ENCODE data around the gene ARID5B. TPM values are rescaled to one million over a fixed set of nuclear protein-coding genes. Genes with fewer than 3 reads are reported as not detected.
"Not testable (repeated sequence)": the region's sequence is repeated elsewhere in the genome, so short reads cannot be mapped to it uniquely, and the experiment has no call there.

ARID5B gene
- total RNA-seq, 1 donor from 2014 or later = 65.1 TPM

GRCh38 chr10:61973906-61974305 lies 72.4 kb downstream of the ARID5B start:
- Mint-ChIP-seq H3K36me3 (ENCODE audit: low read depth) (peaks cover 55% of the 10 kb centered on the region), H3K4me1 (ENCODE audit: low read depth) (peaks cover 66% of the 10 kb centered on the region), H3K27ac (no peak overlapping the region), H3K27me3 (ENCODE audit: insufficient read depth) (no peaks in the 10 kb centered on the region), H3K9me3 (peaks cover 4% of the 10 kb centered on the region), H3K4me3 (no peak overlapping the region)
- intact Hi-C loops (cut with micrococcal nuclease) = no loop called here
- DNase-seq (ENCODE audit: low spot score) = no peak

- Mint-ChIP-seq H3K36me3 (ENCODE audit: low read depth) (peaks cover 50% of the 10 kb centered on the region), H3K27ac (no peak overlapping the region), H3K4me1 (ENCODE audit: low read depth) (peaks cover 57% of the 10 kb centered on the region), H3K9me3 (peaks cover 4% of the 10 kb centered on the region), H3K27me3 (ENCODE audit: insufficient read depth) (no peaks in the 10 kb centered on the region), H3K4me3 (no peak overlapping the region)
- intact Hi-C loops (cut with micrococcal nuclease) = no loop called here
- no peak for DNase-seq (ENCODE audit: low spot score)
These were observed 73.3 kb downstream of the ARID5B start for GRCh38 chr10:61974601-61975390.

GRCh38 chr10:61975391-61975932 lies 74.0 kb downstream of the ARID5B start:
- H3K4me3 Mint-ChIP-seq = no peak overlapping the region
- peaks cover 49% of the 10 kb centered on the region for H3K36me3 Mint-ChIP-seq (ENCODE audit: low read depth)
- no peak overlapping the region for H3K27ac Mint-ChIP-seq
- H3K27me3 Mint-ChIP-seq (ENCODE audit: insufficient read depth) = no peaks in the 10 kb centered on the region
- no peak for DNase-seq (ENCODE audit: low spot score)
- peaks cover 54% of the 10 kb centered on the region for H3K4me1 Mint-ChIP-seq (ENCODE audit: low read depth)
- intact Hi-C loops (cut with micrococcal nuclease) = no loop called here
- peaks cover 4% of the 10 kb centered on the region for H3K9me3 Mint-ChIP-seq

- not testable (repeated sequence) for H3K27ac Mint-ChIP-seq; DNase-seq (ENCODE audit: low spot score); H3K4me3 Mint-ChIP-seq; H3K9me3 Mint-ChIP-seq; H3K27me3 Mint-ChIP-seq (ENCODE audit: insufficient read depth)
- peaks cover 58% of the 10 kb centered on the region for H3K36me3 Mint-ChIP-seq (ENCODE audit: low read depth)
- intact Hi-C loops (cut with micrococcal nuclease) = loop anchor here (1.0 kb wide), 1 partner anchor 10 kb away; no protein-coding TSS in a partner anchor
- peaks cover 55% of the 10 kb centered on the region for H3K4me1 Mint-ChIP-seq (ENCODE audit: low read depth)
These were observed 75.6 kb downstream of the ARID5B start for GRCh38 chr10:61976951-61977721.

- intact Hi-C loops (cut with micrococcal nuclease) = no loop called here
- Mint-ChIP-seq H3K4me1 (ENCODE audit: low read depth) (peaks cover 56% of the 10 kb centered on the region), H3K36me3 (ENCODE audit: low read depth) (peaks cover 60% of the 10 kb centered on the region), H3K27ac (no peak overlapping the region), H3K27me3 (ENCODE audit: insufficient read depth) (no peaks in the 10 kb centered on the region), H3K4me3 (no peak overlapping the region), H3K9me3 (peaks cover 4% of the 10 kb centered on the region)
- no peak for DNase-seq (ENCODE audit: low spot score)
These were observed 77.5 kb downstream of the ARID5B start for GRCh38 chr10:61978965-61979364.

GRCh38 chr10:61981460-61981859 lies 80.0 kb downstream of the ARID5B start:
- Mint-ChIP-seq H3K27me3 (ENCODE audit: insufficient read depth) (no peaks in the 10 kb centered on the region), H3K9me3 (peaks cover 1% of the 10 kb centered on the region), H3K36me3 (ENCODE audit: low read depth) (peaks cover 64% of the 10 kb centered on the region), H3K4me1 (ENCODE audit: low read depth) (peaks cover 69% of the 10 kb centered on the region), H3K4me3 (no peak overlapping the region), H3K27ac (no peak overlapping the region)
- intact Hi-C loops (cut with micrococcal nuclease) = no loop called here
- no peak for DNase-seq (ENCODE audit: low spot score)

GRCh38 chr10:61983255-61983654 lies 81.8 kb downstream of the ARID5B start:
- Mint-ChIP-seq H3K36me3 (ENCODE audit: low read depth) (peaks cover 57% of the 10 kb centered on the region), H3K9me3 (no peaks in the 10 kb centered on the region), H3K4me1 (ENCODE audit: low read depth) (peaks cover 78% of the 10 kb centered on the region), H3K4me3 (no peak overlapping the region), H3K27me3 (ENCODE audit: insufficient read depth) (no peaks in the 10 kb centered on the region), H3K27ac (no peak overlapping the region)
- intact Hi-C loops (cut with micrococcal nuclease) = no loop called here
- DNase-seq (ENCODE audit: low spot score) = no peak

GRCh38 chr10:61984803-61985418 lies 83.4 kb downstream of the ARID5B start:
- Mint-ChIP-seq H3K9me3 (no peaks in the 10 kb centered on the region), H3K4me3 (no peak overlapping the region), H3K27ac (peak overlapping the region; percentile 99), H3K4me1 (ENCODE audit: low read depth) (peaks cover 80% of the 10 kb centered on the region), H3K36me3 (ENCODE audit: low read depth) (peaks cover 52% of the 10 kb centered on the region), H3K27me3 (ENCODE audit: insufficient read depth) (no peaks in the 10 kb centered on the region)
- DNase-seq (ENCODE audit: low spot score) = no peak
- intact Hi-C loops (cut with micrococcal nuclease) = loop anchor here (5.0 kb wide), 1 partner anchor 1082 kb away; no protein-coding TSS in a partner anchor

- Mint-ChIP-seq H3K4me1 (ENCODE audit: low read depth) (peaks cover 82% of the 10 kb centered on the region), H3K4me3 (peak overlapping the region; percentile 0), H3K27ac (peak overlapping the region; percentile 99), H3K27me3 (ENCODE audit: insufficient read depth) (no peaks in the 10 kb centered on the region), H3K36me3 (ENCODE audit: low read depth) (peaks cover 50% of the 10 kb centered on the region), H3K9me3 (no peaks in the 10 kb centered on the region)
- DNase-seq (ENCODE audit: low spot score) = no peak
- intact Hi-C loops (cut with micrococcal nuclease) = loop anchor here (5.0 kb wide), 1 partner anchor 1082 kb away; no protein-coding TSS in a partner anchor
These were observed 84.2 kb downstream of the ARID5B start for GRCh38 chr10:61985715-61986114.

- Mint-ChIP-seq H3K27me3 (ENCODE audit: insufficient read depth) (no peaks in the 10 kb centered on the region), H3K4me1 (ENCODE audit: low read depth) (peaks cover 86% of the 10 kb centered on the region), H3K27ac (peak overlapping the region; percentile 99), H3K36me3 (ENCODE audit: low read depth) (peaks cover 51% of the 10 kb centered on the region), H3K4me3 (peak overlapping the region; percentile 69), H3K9me3 (no peaks in the 10 kb centered on the region)
- no peak for DNase-seq (ENCODE audit: low spot score)
- intact Hi-C loops (cut with micrococcal nuclease) = loop anchor here (5.0 kb wide), 1 partner anchor 1081 kb away; no protein-coding TSS in a partner anchor
These were observed 84.9 kb downstream of the ARID5B start for GRCh38 chr10:61986382-61986781.

GRCh38 chr10:61986788-61987492 lies 85.4 kb downstream of the ARID5B start:
- peaks cover 50% of the 10 kb centered on the region for H3K36me3 Mint-ChIP-seq (ENCODE audit: low read depth)
- H3K9me3 Mint-ChIP-seq = no peaks in the 10 kb centered on the region
- intact Hi-C loops (cut with micrococcal nuclease) = loop anchor here (1.0 to 5.0 kb wide), 3 partner anchors 8 to 1080 kb away; no protein-coding TSS in a partner anchor
- peaks cover 84% of the 10 kb centered on the region for H3K4me1 Mint-ChIP-seq (ENCODE audit: low read depth)
- H3K4me3 Mint-ChIP-seq = peak overlapping the region; percentile 11
- DNase-seq (ENCODE audit: low spot score) = no peak
- H3K27me3 Mint-ChIP-seq (ENCODE audit: insufficient read depth) = no peaks in the 10 kb centered on the region
- peak overlapping the region; percentile 99 for H3K27ac Mint-ChIP-seq

- no peak for DNase-seq (ENCODE audit: low spot score)
- intact Hi-C loops (cut with micrococcal nuclease) = loop anchor here (1.0 to 5.0 kb wide), 3 partner anchors 8 to 1080 kb away; no protein-coding TSS in a partner anchor
- Mint-ChIP-seq H3K4me1 (ENCODE audit: low read depth) (peaks cover 87% of the 10 kb centered on the region), H3K27me3 (ENCODE audit: insufficient read depth) (no peaks in the 10 kb centered on the region), H3K36me3 (ENCODE audit: low read depth) (peaks cover 47% of the 10 kb centered on the region), H3K27ac (peak overlapping the region; percentile 99), H3K4me3 (peak overlapping the region; percentile 78), H3K9me3 (no peaks in the 10 kb centered on the region)
These were observed 86.0 kb downstream of the ARID5B start for GRCh38 chr10:61987537-61987936.

Data from activated T-helper 1 cell treated with anti-CD3 and anti-CD28 coated beads, Interleukin-12 subunit alpha, Interleukin-12 subunit beta, Interleukin-2, Interleukin-4 antibody, amounts not matched to agents 30 ng/mL and 10 ng/mL and 1 ng/mL, durations not matched to agents 14 hours and 24 hours and 36 hours (primary cell).